Lower leg skin (tissue), 4 donors: ENCODE results near the gene RASL11B. TPM values are rescaled to one million over a fixed set of nuclear protein-coding genes. Genes with fewer than 3 reads are reported as not detected.

ENCODE experiments used
- DNase-seq, 2 donors: peaks; one replicate each; pipeline ENCODE4 v3.0.0-alpha.2; 2019; ENCODE audit warnings: low spot score in 2 of 2
- H3K4me3 ChIP-seq: fragments of 200-600 bp; sonication (generic); 2 replicates; pipeline ENCODE4 v1.5.1; 2017; ENCODE audit warnings: mild to moderate bottlenecking, low read depth; ENCODE audit not compliant: poor library complexity, severe bottlenecking
- POLR2A ChIP-seq, 2 donors: fragments of 450-650 bp; IDR thresholded peaks; one replicate each; pipeline ENCODE4 v1.6.1; 2016 to 2017; ENCODE audit warnings: antibody characterized with exemption in 2 of 2, mild to moderate bottlenecking in 1 of 2, moderate library complexity in 1 of 2
- WGBS, 2 donors: methylation state at CpG; one replicate each; pipeline ENCODE4 v1.1.5; 2018; 5-methylcytosine and 5-hydroxymethylcytosine counted together
- intact Hi-C: fragments of 100-400 bp; cut with DNase I; formaldehyde crosslinking; loops from one replicate; pipeline ENCODE4 v1.15.0; 2023; ENCODE audit warnings: low total_unique reads
- total RNA-seq, 4 donors: library from RNA; depleted of rRNA; stranded (reverse); fragments of >200 nt; gene quantifications; one replicate each; pipeline ENCODE4 v1.1.0, GENCODE V29; 2016
- TF ChIP-seq, protein P1 (sequence below), 3 donors: fragments of 450-650 bp; IDR thresholded peaks; one replicate each; pipeline ENCODE4 v1.5.1; 2016; ENCODE audit warnings: antibody characterized with exemption in 3 of 3, mild to moderate bottlenecking in 3 of 3, moderate library complexity in 2 of 3

The RASL11B gene
- total RNA-seq, 4 donors from 2014 or later: 0.80 to 4.0 (median 2.3) TPM

GRCh38 chr4:52912608-52913007, 50.5 kb downstream of the RASL11B start:
- no peak for DNase-seq
- no peak overlapping the region for H3K4me3 ChIP-seq
- intact Hi-C loops: no loop called here
- no peak for TF ChIP-seq POLR2A (IDR thresholded peaks at IDR 0.05)
- TF ChIP-seq, protein P1, sequence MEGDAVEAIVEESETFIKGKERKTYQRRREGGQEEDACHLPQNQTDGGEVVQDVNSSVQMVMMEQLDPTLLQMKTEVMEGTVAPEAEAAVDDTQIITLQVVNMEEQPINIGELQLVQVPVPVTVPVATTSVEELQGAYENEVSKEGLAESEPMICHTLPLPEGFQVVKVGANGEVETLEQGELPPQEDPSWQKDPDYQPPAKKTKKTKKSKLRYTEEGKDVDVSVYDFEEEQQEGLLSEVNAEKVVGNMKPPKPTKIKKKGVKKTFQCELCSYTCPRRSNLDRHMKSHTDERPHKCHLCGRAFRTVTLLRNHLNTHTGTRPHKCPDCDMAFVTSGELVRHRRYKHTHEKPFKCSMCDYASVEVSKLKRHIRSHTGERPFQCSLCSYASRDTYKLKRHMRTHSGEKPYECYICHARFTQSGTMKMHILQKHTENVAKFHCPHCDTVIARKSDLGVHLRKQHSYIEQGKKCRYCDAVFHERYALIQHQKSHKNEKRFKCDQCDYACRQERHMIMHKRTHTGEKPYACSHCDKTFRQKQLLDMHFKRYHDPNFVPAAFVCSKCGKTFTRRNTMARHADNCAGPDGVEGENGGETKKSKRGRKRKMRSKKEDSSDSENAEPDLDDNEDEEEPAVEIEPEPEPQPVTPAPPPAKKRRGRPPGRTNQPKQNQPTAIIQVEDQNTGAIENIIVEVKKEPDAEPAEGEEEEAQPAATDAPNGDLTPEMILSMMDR (IDR thresholded peaks at IDR 0.05): no peak
- WGBS, 2 donors: 67 to 76% methylated on average over 2 of the region's 2 CpGs

- 76 to 78% methylated on average over 3 of the region's 3 CpGs for WGBS, 2 donors
- no peak for TF ChIP-seq POLR2A (IDR thresholded peaks at IDR 0.05)
- TF ChIP-seq, protein P1 (IDR thresholded peaks at IDR 0.05): no peak
- intact Hi-C loops: no loop called here
- DNase-seq: no peak
- H3K4me3 ChIP-seq: no peak overlapping the region
Measured at GRCh38 chr4:52914051-52914605, 52.0 kb downstream of the RASL11B start.

GRCh38 chr4:52915191-52915590, 53.1 kb downstream of the RASL11B start:
- TF ChIP-seq POLR2A (IDR thresholded peaks at IDR 0.05): no peak
- TF ChIP-seq, protein P1 (IDR thresholded peaks at IDR 0.05): no peak
- intact Hi-C loops: no loop called here
- no peak overlapping the region for H3K4me3 ChIP-seq
- no peak for DNase-seq

DNA sequence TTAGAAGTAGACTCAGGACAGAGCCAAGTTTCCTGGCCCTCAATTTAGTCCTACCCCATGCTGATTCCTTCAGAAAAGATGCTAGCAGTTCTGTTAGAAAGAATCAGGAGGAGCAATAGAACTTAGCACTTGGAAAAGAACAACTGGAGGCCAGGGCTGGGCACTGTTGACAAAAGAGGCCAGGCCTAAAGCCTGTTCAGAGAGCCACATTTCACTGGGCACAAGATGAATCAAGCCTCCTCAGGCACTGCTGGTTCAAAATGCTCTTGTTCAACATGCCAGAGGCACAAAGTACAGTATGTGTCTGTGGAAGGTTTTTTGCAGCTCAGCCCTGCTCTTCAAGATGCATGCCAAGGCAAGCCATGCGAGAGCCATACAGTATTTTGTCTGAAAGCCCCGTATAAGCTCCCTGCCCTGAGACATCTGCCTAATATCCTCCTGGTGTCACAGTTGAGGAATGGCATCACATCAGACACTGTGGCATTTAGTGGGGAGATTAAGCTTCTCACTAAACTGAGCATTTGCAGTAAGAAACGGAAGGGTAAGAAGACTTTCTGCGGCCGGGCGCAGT, 53.7 kb downstream of the RASL11B start:
- TF ChIP-seq, protein P1 (IDR thresholded peaks at IDR 0.05): no peak
- TF ChIP-seq POLR2A (IDR thresholded peaks at IDR 0.05): no peak
- WGBS, 2 donors: 75 to 82% methylated on average over 6 of the region's 6 CpGs
- intact Hi-C loops: no loop called here
- H3K4me3 ChIP-seq: no peak overlapping the region
- no peak for DNase-seq

Other genes starting within 250 kb of the RASL11B start
- 10 to 100 TPM in 3 of 4 donors, 1 to 10 TPM in 1; 7.5 to 16.7 (median 12.5) TPM for gene USP46, start 203.0 kb upstream of the RASL11B start, total RNA-seq
- gene ERVMER34-1, start 110.9 kb upstream of the RASL11B start, total RNA-seq: 1 to 10 TPM in 1 of 4 donors, under 1 TPM in 2, not detected in 1; 0.08 to 1.3 (median 0.94) TPM